ENCODE data around the gene SLC41A2.

Gene SLC41A2

DNA sequence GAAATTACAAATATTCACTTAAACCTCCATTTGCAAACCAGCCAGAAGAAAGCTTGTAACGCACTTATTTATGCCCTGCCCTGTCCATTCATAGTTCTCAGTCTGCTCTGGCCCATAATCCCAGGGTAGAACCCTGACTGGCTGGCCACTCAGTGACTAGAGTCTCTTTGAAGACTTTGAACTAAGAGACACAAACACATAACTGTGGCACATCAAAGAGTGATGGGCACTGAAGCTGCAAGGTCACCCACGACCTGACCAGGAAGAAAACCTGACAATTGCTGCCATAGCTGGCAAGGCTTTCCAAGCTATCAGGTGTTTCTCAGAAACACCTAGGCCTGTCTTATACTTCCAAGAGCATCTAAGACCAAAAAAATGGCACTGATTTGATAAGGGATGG, 28.7 kb downstream of the SLC41A2 start:
- no peak overlapping the region for H3K4me3 ChIP-seq (ENCODE audit: low read depth, low read length)
- TF ChIP-seq, protein P1, sequence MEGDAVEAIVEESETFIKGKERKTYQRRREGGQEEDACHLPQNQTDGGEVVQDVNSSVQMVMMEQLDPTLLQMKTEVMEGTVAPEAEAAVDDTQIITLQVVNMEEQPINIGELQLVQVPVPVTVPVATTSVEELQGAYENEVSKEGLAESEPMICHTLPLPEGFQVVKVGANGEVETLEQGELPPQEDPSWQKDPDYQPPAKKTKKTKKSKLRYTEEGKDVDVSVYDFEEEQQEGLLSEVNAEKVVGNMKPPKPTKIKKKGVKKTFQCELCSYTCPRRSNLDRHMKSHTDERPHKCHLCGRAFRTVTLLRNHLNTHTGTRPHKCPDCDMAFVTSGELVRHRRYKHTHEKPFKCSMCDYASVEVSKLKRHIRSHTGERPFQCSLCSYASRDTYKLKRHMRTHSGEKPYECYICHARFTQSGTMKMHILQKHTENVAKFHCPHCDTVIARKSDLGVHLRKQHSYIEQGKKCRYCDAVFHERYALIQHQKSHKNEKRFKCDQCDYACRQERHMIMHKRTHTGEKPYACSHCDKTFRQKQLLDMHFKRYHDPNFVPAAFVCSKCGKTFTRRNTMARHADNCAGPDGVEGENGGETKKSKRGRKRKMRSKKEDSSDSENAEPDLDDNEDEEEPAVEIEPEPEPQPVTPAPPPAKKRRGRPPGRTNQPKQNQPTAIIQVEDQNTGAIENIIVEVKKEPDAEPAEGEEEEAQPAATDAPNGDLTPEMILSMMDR (IDR thresholded peaks at IDR 0.05; ENCODE audit: borderline replicate concordance, insufficient read depth, low read depth, low read length), result no peak

DNA sequence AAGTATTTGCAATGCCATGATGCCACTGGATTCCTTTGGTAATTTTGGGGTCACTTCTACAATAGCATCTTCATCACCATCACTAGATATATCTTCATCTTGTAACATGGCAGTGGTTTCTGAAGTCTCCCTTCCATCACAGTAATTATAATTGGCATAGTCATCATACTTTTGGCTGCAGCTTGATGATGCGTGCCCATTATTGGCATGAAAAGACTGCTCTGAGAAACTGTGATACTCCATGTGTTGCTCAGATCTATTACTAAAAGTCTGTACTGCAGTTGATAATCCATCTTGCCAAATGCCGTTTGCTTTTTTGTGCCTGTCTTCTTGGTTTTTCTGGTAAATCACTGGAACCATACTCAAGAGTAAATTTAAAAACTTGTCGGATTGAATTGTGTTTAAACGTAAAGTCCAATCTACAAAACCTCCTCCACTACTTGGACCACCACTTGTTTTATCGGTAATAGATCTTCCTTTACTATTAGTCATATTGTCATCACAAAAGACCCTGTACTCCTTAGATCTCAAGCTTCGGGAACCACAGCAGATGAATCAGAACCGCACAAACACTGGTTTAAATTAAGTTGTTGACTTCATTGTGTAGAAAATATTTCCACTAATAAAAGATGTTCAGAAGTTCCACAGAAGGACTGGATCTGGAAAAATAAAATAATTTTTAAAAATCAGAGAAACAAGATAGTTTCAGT, 29.9 kb downstream of the SLC41A2 start:
- no peak overlapping the region for H3K4me3 ChIP-seq (ENCODE audit: low read depth, low read length)
- TF ChIP-seq, protein P1 (IDR thresholded peaks at IDR 0.05; ENCODE audit: borderline replicate concordance, insufficient read depth, low read depth, low read length), result no peak

- H3K4me3 ChIP-seq (ENCODE audit: low read depth, low read length), result no peak overlapping the region
- TF ChIP-seq, protein P1 (IDR thresholded peaks at IDR 0.05; ENCODE audit: borderline replicate concordance, insufficient read depth, low read depth, low read length), result no peak
These were observed 32.6 kb downstream of the SLC41A2 start for GRCh38 chr12:104925501-104925900.

DNA sequence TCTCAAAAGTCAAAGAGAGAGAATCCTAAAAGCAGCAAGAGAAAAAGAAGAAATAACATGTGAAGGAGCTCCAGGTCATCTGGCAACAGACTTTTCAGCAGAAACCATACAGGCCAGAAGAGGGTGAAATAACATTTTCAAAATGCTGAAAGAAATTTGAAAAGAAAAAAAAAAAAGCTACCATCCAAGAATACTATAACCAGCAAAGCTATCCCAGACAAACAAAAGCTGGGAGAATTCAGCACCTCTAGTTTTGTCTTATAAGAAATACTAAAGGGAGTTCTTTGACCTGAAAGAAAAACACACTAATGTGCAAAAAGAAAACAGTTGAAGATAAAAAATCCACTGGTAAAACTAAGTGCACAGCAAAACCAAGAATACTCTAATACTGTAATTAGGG, 36.8 kb downstream of the SLC41A2 start:
- H3K4me3 ChIP-seq (ENCODE audit: low read depth, low read length), result no peak overlapping the region
- TF ChIP-seq, protein P1 (IDR thresholded peaks at IDR 0.05; ENCODE audit: borderline replicate concordance, insufficient read depth, low read depth, low read length), result no peak

DNA sequence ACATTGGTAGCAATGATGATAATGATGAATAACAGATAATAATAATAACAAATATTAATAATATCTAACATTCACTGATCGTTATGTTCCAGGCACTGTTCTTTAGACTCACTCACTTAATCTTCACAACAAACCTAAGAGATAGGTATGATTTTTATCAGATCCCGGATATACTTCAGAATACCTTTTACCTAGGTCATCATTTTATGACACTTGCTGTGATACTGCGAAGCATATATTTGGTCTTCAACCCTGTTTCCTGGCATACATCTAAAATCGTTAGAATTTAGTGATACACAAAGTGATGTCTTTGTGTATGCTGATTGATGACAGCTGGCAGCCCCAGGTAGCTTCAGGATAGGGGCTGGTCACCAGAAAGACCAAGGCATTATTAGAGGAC, 46.1 kb downstream of the SLC41A2 start:
- TF ChIP-seq, protein P1 (IDR thresholded peaks at IDR 0.05; ENCODE audit: borderline replicate concordance, insufficient read depth, low read depth, low read length), result no peak
- H3K4me3 ChIP-seq (ENCODE audit: low read depth, low read length), result no peak overlapping the region

GRCh38 chr12:104910196-104910840, 47.8 kb downstream of the SLC41A2 start:
- TF ChIP-seq, protein P1 (IDR thresholded peaks at IDR 0.05; ENCODE audit: borderline replicate concordance, insufficient read depth, low read depth, low read length), result no peak
- no peak overlapping the region for H3K4me3 ChIP-seq (ENCODE audit: low read depth, low read length)

DNA sequence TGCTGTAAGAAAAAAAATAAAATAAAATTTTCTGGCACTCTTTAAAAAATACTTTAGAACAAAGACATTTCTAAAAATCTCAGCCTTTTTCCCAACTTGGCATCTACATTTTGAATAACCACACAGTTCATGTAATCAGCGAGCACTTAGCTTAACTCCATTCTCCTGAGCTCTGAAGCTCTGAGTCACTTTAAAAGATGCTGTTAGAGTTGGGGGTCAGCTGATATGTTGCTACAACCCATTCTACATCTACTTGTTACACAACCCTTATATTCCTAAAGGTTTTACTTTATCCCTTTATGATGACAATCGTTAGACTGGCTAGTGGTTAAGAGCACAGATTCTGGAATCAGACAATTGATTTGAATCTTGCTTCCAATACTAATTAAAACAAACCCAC, 48.3 kb downstream of the SLC41A2 start:
- no peak overlapping the region for H3K4me3 ChIP-seq (ENCODE audit: low read depth, low read length)
- TF ChIP-seq, protein P1 (IDR thresholded peaks at IDR 0.05; ENCODE audit: borderline replicate concordance, insufficient read depth, low read depth, low read length), result no peak

All from GM12875 (cell line).